Temporal lobe (tissue), 1 donor: Measurements from ENCODE around the gene TBC1D23. TPM values are rescaled to one million over a fixed set of nuclear protein-coding genes. Genes with fewer than 3 reads are reported as not detected.

Experiments used
- total RNA-seq: library from RNA; depleted of rRNA; stranded (reverse); fragments of >200 nt; gene quantifications from one replicate; pipeline ENCODE4 v1.2.3, GENCODE V29; 2014

Gene TBC1D23
- total RNA-seq, 1 donor from 2014 or later, result 45.5 TPM

Other genes with a start within 250 kb of the TBC1D23 start
- gene FILIP1L, start 146.5 kb upstream of the TBC1D23 start, total RNA-seq, result 2.2 TPM
- gene NIT2, start 73.8 kb downstream of the TBC1D23 start, total RNA-seq, result 10.1 TPM
- gene TOMM70, start 140.1 kb downstream of the TBC1D23 start, total RNA-seq, result 94.4 TPM
- gene LNP1, start 140.5 kb downstream of the TBC1D23 start, total RNA-seq, result 7.6 TPM
- gene TMEM45A, start 231.6 kb downstream of the TBC1D23 start, total RNA-seq, result 3.7 TPM